Stimulated activated CD4-positive, alpha-beta T cell treated with anti-CD3 and anti-CD28 coated beads, Interleukin-4, amount 100 ng/mL, for 4 hours (primary cell): ENCODE results near the gene POLDIP3.
"Not testable (repeated sequence)": the region's sequence is repeated elsewhere in the genome, so short reads cannot be mapped to it uniquely, and the experiment has no call there.

ENCODE experiments used
- DNase-seq, 2 experiments: peaks; one replicate each; pipeline ENCODE4 v3.0.0-alpha.2; 2020

POLDIP3 gene

GRCh38 chr22:42617155-42617983 lies 2.7 kb upstream of the POLDIP3 start:
- DNase-seq, result no peak

GRCh38 chr22:42615860-42616175 lies 1.1 kb upstream of the POLDIP3 start:
- not testable (repeated sequence) for DNase-seq

- DNase-seq, result peak; percentile 74 to 86
Measured at GRCh38 chr22:42615092-42615859, 593 bp upstream of the POLDIP3 start.

GRCh38 chr22:42613872-42614301 lies 796 bp downstream of the POLDIP3 start:
- peak in 1 of 2 experiments; percentile 9 for DNase-seq

- DNase-seq, result no peak
Measured at GRCh38 chr22:42612336-42612735, 2.3 kb downstream of the POLDIP3 start.

GRCh38 chr22:42611051-42611450 lies 3.6 kb downstream of the POLDIP3 start:
- no peak for DNase-seq

GRCh38 chr22:42610186-42610585 lies 4.5 kb downstream of the POLDIP3 start:
- no peak for DNase-seq

- DNase-seq, result no peak
Measured at GRCh38 chr22:42608823-42609361, 5.8 kb downstream of the POLDIP3 start.

- DNase-seq, result no peak
Measured at GRCh38 chr22:42608136-42608822, 6.4 kb downstream of the POLDIP3 start.

- not testable (repeated sequence) for DNase-seq
Measured at GRCh38 chr22:42607641-42608040, 7.0 kb downstream of the POLDIP3 start.

- no peak for DNase-seq
Measured at GRCh38 chr22:42604403-42604802, 10.3 kb downstream of the POLDIP3 start.

- DNase-seq, result no peak
Measured at GRCh38 chr22:42603427-42603826, 11.3 kb downstream of the POLDIP3 start.

- DNase-seq, result no peak
Measured at GRCh38 chr22:42602470-42602869, 12.2 kb downstream of the POLDIP3 start.

- no peak for DNase-seq
Measured at GRCh38 chr22:42601879-42602465, 12.7 kb downstream of the POLDIP3 start.

- DNase-seq, result no peak
Measured at GRCh38 chr22:42596863-42597530, 17.7 kb downstream of the POLDIP3 start.

- no peak for DNase-seq
Measured at GRCh38 chr22:42596336-42596735, 18.3 kb downstream of the POLDIP3 start.

GRCh38 chr22:42595434-42595833 lies 19.2 kb downstream of the POLDIP3 start:
- DNase-seq, result no peak

GRCh38 chr22:42591987-42592386 lies 22.7 kb downstream of the POLDIP3 start:
- no peak for DNase-seq

GRCh38 chr22:42587588-42588175 lies 27.0 kb downstream of the POLDIP3 start:
- DNase-seq, result no peak

GRCh38 chr22:42586381-42586780 lies 28.3 kb downstream of the POLDIP3 start:
- no peak for DNase-seq

GRCh38 chr22:42585096-42585495 lies 29.6 kb downstream of the POLDIP3 start:
- no peak for DNase-seq
